Transverse colon (tissue), 4 donors: ENCODE results near the gene RERE.

Experiments used
- CTCF ChIP-seq, 5 experiments: fragments of 200-600 bp in 3 of 5; fragments of 450-650 bp in 2 of 5; sonication (generic) in 3 of 5; IDR thresholded peaks; 1 replicate in 2 of 5; 2 replicates in 3 of 5; pipeline ENCODE4 v1.5.1; 2016 to 2017; ENCODE audit warnings: antibody characterized with exemption in 5 of 5, inconsistent platforms in 3 of 5, mild to moderate bottlenecking in 2 of 5, moderate library complexity in 1 of 5
- EP300 ChIP-seq: sonication (generic); formaldehyde crosslinking; IDR thresholded peaks from one replicate; pipeline ENCODE4 v1.6.1; 2017; ENCODE audit warnings: antibody characterized with exemption, low read depth
- POLR2A ChIP-seq: fragments of 450-650 bp; IDR thresholded peaks from one replicate; pipeline ENCODE4 v1.6.1; 2016; ENCODE audit warnings: antibody characterized with exemption, mild to moderate bottlenecking, moderate library complexity
- POLR2AphosphoS5 ChIP-seq, 3 donors: sonication (generic); formaldehyde crosslinking; IDR thresholded peaks; one replicate each; pipeline ENCODE4 v1.6.1; 2016; ENCODE audit warnings: antibody characterized with exemption in 3 of 3

GRCh38 chr1:8607906-8608305 lies 209.5 kb downstream of the RERE start:
- no peak for TF ChIP-seq CTCF (IDR thresholded peaks at IDR 0.05)
- TF ChIP-seq POLR2AphosphoS5 (IDR thresholded peaks at IDR 0.05), result no peak
- no peak for TF ChIP-seq POLR2A
- TF ChIP-seq EP300, result no peak
